ENCODE results near the gene OBI1.

DNA sequence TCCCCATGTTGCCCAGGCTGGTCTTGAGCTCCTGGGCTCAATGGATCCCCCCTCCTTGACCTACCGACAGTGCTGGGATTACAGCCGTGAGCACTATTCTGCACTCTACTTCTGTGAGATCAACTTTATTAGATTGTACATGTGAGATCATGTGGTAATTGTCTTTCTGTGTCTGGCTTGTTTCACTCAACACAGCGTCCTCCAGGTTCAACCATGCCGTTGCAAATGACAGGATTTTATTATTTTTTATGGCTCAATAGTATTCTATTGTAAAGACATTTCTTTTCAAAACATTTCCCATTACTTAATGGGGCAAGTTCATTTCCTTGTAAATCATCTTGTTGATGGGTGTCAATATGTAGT lies 1.5 kb upstream of the OBI1 start:
- TF ChIP-seq POLR2A (IDR thresholded peaks at IDR 0.05; ENCODE audit: low read depth, low read length), result no peak
- no peak for TF ChIP-seq POLR2AphosphoS5 (IDR thresholded peaks at IDR 0.05; ENCODE audit: low read depth, low read length)
- no peak for TF ChIP-seq TAF1 (IDR thresholded peaks at IDR 0.05; ENCODE audit: low read depth, low read length)
